SK-MEL-5 (cell line): ENCODE results near the gene CTTN. TPM values are rescaled to one million over a fixed set of nuclear protein-coding genes. Genes with fewer than 3 reads are reported as not detected.
"Not testable (repeated sequence)": the region's sequence is repeated elsewhere in the genome, so short reads cannot be mapped to it uniquely, and the experiment has no call there.

Source experiments
- DNase-seq: peaks from one replicate; pipeline ENCODE4 v3.0.0-alpha.2; 2016; ENCODE audit warnings: low read depth, low spot score
- in situ Hi-C: cut with HindIII; loops from 2 replicates; pipeline ENCODE4 v1.10.0; 2016; ENCODE audit warnings: low sequenced_read_pairs, high pct_unique_total_duplicates, low pct_unique_long_range_greater_than_20kb
- total RNA-seq: library from RNA; depleted of rRNA; stranded (reverse); fragments of >200 nt; shearing (Covaris generic); gene quantifications from 2 replicates; pipeline ENCODE4 v1.2.3, GENCODE V29; 2014

CTTN gene
- total RNA-seq, 1 experiment from 2014 or later = 651 TPM

DNA sequence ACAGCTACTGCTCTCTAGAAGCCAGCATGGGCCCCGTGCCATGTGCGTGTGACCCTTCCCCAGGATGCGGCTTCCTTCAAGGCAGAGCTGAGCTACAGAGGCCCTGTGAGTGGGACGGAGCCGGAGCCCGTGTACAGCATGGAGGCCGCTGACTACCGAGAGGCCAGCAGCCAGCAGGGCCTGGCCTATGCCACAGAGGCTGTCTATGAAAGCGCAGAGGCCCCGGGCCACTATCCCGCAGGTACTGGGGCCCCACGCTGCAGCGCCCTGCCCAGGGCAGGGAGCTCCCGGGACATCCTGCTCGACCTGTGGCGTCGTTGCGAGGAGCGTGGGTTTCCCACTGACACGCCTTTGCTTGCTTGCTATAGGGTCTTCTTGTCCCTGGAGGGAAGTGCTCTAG is 34.7 kb downstream of the CTTN start:
- no peak for DNase-seq
- in situ Hi-C loops = no loop called here

DNA sequence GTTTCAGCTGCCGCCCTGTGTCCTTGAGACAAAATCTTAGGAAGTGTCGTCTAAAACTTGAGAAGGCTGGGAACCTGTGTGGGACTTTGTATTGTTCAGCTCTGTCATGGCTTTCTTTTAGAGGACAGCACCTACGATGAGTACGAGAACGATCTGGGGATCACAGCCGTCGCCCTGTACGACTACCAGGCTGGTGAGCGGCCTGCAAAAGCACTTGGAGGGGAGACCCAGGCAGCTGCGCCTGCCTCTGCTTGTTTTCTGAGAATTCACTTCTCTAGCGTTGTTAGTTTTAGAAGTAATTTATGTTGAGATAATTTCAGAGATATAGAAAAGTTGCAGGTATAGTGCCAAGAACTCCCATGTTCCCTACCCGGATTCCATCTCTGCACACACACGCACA is 35.2 kb downstream of the CTTN start:
- DNase-seq = no peak
- in situ Hi-C loops = no loop called here

DNA sequence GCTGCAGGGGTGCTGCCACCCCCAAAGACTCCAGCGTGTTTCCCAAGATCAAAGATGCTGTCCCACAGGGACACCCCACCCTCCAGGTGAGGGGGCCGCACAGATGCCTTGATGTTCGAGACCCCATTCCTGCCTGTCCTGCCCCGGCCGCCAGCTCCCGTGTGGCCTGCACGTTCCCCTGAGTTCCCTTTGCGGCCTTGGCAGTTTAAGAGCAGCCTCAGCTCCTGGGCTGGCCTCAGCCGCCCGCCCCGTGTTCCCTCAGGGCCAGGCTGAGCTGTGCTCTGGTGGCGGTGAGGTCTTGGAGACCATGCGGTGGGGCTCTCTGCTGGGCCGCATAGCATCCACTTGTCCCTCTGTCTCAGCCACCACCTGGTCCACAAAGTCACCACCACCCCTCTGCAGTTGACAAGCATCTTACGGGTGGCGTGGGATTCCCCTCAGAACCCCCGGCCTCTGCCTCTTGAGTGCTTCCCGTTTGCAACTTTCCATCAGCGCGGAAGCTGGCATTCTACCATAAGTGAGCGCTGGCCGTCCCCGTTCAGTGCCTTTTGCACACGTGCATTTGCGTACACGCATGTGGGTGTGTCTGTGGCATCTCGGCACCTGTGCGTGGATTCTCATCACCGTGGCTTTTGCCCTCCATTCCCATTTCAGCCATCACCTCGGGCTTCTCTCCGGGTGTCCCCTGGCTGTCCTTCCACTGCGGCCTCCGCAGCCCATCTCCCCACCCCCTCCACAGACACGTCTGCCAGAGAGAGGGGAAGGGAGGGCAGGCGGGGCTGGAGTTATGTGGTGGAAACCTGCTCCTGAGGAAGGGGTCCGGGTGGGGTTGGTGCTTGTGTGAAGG is 35.9 kb downstream of the CTTN start:
- DNase-seq = no peak
- in situ Hi-C loops = no loop called here

DNA sequence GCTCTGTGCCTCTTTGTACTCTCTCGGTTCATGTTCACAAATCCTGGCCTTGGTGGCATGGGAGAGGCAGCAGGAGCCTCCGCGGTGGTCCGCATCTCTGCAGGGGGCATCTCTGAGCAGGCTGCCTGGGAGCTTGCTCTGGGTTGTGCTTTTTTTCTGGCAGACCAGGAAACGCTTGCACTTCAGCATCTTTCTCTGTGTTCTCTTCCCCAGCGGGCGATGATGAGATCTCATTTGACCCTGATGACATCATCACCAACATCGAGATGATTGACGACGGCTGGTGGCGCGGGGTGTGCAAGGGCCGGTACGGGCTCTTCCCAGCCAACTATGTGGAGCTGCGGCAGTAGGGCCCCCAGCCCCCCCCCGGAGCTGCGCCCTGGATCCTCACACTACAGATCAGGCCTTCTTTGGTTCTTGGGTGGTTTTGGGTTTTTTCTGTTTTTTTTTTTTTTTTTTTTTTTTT is 36.5 kb downstream of the CTTN start:
- in situ Hi-C loops = no loop called here
- DNase-seq = no peak

DNA sequence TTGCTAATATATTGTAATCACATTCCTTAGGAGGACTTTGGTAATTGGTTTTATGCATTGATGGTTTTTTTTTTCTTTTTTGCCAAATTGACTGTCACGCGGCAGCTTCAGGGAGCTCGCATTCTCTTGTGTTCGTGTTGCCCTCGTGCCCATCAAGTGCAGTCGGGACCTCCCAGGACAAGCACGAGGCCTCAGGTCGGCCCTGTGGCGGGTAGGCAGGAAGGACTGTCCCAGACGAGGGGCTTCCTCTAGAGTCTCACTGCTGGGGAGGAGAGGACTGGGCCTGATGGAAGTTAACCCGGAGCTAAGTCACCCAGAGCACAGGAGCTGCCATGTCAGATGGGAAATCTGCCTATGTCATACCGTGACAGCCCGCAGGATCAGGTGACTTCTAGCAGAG is 37.0 kb downstream of the CTTN start:
- DNase-seq = no peak
- in situ Hi-C loops = no loop called here

DNA sequence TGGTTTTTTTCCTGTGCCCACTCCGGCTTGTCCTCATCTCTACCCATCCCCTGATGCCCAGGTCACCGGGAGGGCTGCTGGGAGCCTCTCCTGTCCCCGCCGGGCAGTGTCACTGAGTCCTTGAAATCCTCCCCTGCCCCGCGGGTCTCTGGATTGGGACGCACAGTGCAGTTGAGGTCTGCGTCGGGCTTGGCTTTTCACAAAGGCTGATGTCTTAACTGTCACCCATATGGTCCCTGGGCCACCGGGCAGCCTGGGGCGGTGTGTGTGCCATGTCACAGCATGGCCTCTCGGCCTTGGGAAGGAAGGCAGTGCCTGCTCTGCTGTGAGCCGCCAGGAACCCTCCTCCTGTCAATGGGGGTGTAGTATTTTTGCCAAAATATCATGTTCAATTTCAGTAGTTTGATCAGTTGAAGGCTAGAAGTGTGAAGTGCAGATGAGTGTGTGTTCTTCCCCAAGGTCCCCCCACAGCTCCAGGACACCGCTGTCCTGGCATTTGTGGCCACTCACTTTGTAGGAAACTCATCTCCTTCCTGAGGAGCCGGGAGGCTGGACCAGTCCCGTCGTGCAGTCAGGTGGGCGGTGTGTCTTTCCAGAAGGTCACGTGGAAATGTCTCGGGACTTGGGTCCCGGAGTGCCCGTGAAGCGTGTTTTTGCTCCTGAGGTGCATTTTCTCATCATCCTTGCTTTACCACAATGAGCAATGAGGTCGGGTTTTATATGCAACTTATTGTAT is 37.6 kb downstream of the CTTN start:
- DNase-seq = no peak
- in situ Hi-C loops = no loop called here

DNA sequence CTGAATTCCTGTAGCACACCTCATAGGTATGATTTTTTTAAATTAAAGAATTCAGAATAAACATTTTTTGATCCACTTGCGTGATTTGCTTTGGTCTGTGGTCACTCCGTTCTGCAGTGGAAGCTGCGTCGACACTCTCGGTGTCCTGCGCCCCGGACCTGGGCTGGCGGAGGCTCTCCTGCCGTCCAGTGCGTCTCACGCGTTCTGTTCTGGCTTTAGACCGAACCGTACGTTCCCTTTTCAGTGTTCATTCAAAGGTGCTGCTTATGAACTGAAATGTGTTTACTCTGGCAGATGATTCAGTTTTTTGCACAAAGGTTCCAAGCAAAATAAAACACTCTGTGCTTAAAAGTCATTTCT is 38.2 kb downstream of the CTTN start:
- no peak for DNase-seq
- in situ Hi-C loops = no loop called here

DNA sequence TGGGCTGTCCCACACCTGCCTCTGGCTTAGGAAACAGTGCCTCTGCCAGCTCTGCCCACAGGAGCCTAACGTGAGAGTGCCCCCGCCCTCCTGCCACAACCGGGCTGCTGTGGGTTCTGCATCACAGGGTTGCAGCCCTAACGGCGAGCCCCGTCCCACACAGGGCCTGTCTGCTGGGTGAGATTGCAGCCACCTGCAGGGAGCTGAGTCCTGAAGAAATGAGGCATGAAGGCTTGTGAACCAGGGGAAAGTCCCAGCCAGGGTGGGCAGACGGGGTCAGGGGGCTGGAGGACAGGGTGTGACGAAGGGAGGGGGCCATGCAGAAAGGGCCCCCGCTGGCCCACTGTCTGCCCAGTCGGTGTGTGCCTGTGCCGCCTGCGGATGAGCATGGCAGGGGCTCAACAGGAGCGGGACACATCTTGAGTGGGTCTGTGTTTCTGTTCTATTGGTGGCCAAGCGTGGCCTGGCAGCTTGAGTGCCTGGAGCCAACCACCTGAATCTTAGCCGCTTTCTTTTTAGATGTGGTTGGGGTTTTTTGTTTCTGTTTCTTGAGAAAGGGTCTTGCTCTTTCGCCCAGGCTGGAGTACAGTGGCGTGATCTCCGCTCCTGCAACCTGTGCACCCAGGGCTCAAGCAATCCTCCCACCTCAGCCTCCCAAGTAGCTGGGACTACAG is 38.9 kb downstream of the CTTN start:
- in situ Hi-C loops = no loop called here
- no peak for DNase-seq

DNA sequence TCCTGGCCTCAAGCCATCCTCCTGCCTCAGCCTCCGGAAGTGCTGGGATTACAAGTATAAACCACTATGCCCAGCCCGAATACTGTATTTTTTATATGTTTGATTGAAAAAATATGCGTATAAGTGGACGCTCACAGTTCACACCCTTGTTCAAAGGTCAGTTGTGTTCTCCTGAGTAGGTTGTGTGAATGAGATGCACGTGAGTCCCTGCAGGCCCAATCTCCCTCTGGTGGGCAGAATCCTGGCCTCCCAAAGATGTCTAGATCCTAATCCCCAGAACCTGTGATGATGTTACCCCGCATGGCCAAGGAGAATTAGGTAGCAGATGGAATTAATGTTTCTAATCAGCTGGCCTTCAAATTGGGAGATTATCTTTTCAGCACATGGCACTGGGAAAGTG is 41.9 kb downstream of the CTTN start:
- in situ Hi-C loops = no loop called here
- DNase-seq = no peak

DNA sequence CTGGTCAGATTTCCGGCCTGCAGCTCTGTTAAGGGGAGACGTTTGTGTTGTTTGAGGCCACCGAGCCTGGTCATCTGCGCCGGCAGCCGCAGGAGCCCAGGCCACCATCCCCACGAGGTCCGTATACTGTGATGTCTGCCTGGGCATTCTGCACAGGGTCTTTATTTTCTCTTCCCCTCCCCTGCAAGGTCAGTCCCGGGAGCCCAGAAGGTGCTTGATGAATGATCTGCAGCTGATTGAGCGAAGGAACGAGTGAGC is 45.4 kb downstream of the CTTN start:
- DNase-seq = no peak
- in situ Hi-C loops = no loop called here

DNA sequence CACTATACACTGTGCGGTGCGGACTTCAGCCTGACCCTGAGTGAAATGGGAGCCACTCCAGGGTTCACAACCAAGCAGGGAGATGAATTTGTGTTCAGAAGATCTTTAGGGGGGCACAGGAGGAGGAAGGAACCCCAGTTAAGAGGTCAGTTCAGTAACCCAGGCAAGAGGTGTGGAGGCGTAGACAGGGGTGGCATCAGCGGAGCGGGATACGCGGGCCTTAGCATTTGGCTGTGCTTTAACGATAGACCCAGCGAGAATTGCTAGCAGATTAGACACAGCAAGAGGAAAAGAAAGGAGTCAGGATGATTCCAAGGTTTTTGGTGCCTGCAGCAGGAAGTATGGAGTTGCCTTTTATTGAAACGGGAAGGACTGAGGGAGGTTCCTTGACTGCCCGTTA is 46.8 kb downstream of the CTTN start:
- DNase-seq = no peak
- in situ Hi-C loops = no loop called here

DNA sequence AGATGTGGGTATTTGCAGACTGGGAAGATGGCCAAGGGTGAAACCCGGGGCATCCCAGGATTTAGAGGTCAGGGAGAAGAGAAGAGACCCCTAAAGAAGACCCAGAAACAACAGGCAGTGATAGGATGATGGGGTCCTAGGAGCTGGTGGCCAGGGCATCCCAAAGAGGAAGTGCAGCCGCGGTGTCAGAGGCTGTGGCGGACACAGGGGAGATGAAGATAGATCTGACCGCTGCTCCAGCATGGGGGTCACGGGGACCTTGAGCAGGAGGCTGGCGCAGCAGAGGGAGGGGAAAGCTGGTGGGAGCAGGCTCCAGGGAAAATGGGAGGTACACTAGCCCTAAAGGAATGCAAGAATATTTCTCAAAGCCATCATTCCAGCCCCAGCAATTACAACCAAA is 47.3 kb downstream of the CTTN start:
- DNase-seq = no peak
- in situ Hi-C loops = no loop called here

DNA sequence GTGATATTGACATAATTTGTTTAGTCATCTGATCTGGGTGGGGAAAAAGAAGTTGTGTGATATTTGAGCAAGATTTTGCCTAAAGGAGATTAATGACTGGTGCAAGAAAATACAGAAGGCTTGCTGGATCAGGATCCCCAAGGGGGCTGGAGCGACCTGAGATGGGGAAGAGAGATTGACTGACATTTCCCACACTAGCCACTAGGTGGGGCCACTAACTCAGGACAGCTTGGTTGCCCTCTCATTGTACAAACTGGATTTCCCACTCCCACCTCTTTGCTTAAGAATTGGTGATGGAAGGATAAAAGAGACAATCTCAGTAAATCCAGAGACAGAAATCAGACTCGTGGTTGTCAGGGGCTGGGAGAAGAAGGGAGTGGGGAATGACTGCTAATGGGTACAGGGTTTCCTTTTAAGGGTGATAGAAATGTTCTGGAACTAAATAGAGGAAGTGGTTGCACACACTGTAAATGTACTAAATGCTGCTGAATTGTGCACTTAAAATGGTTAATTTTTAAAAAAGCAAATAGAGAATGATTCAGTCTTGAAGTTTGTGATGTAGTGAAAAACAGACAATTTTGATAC is 50.7 kb downstream of the CTTN start:
- DNase-seq = peak; percentile 55
- in situ Hi-C loops = no loop called here

DNA sequence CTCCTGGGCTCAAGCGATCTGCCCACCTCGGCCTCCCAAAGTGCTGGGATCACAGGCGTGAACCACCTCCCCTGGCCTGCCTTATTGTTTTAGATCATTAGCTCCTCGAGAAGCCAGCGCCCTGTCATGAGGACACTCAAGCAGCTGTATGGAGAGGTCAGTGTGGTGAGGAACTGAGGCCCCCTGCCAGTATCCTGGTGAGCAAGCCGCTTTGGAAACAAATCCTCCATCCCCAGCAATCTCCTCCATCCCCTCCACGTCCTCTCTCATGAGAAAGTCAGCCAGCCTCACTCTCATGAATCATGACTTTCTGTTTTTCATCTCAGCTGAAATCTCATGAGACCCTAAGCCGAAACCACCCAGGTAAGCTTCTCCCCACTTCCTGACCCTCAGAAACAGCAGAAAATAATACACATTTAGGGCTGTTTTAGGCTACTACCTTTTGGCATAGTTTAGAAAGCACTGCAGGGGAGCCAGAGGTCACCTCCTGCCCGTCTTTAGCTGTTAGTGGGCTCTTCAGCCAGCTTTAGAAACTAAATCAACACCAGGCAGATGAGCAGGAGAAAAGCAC is 56.0 kb downstream of the CTTN start:
- in situ Hi-C loops = no loop called here
- DNase-seq = no peak

DNA sequence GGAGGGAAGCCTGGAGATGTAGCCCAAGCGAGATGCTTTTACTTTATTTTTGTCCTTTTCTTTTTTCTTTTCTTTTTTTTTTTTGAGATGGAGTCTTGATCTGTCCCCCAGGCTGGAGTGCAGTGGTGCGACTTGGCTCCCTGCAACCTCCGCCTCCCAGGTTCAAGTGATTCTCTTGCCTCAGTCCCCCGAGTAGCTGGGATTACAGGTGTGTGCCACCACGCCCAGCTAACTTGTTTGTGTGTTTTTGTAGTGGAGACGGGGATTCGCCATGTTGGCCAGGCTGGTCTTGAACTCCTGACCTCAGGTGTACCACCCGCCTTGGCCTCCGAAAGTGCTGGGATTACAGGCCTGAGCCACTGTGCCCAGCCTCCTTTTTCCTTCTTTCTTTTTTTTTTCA is 56.5 kb downstream of the CTTN start:
- DNase-seq, in situ Hi-C loops: not testable (repeated sequence)

DNA sequence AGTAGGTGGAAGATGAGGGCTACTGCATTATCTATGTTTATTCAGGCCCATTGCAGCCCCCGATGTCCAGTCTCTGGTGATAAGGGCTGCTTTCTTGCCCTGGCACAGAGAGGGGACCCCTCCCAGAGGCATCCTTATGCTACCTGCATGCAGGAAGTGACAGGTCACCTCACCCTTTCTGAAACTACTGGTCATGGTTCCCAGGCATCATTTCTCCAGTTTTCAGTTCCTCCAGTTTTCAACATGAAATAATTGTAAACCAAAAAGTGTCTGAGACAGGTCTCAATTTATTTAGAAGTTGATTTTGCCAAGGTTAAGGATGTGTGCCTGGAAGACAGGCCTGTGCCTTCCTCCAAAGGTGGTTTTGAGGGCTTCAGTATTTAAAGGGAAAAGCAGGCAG is 57.0 kb downstream of the CTTN start:
- no peak for DNase-seq
- in situ Hi-C loops = no loop called here

DNA sequence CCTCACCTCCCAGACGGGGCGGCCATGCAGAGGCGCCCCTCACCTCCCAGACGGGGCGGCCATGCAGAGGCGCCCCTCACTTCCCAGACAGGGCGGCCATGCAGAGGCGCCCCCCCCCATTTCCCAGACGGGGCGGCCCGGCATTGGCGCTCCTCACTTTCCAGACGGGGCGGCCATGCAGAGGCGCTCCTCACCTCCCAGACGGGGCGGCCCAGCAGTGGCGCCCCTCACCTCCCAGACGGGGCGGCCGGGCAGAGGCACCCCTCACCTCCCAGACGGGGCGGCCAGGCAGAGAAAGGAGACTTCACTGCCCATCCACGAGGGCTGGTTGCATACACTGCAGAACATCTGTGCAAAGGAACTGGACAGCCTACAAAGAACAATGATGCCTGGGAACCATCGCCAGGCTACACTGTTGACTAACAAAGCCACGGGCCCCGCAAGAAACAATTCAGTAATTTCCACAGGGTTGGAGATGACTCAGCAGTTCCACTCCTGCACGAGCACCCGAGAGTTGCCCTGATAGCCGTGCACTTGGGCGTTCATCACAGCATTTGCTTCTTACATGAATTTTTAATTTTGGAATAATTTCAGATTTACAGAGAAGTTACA is 58.7 kb downstream of the CTTN start:
- no peak for DNase-seq
- in situ Hi-C loops = no loop called here

DNA sequence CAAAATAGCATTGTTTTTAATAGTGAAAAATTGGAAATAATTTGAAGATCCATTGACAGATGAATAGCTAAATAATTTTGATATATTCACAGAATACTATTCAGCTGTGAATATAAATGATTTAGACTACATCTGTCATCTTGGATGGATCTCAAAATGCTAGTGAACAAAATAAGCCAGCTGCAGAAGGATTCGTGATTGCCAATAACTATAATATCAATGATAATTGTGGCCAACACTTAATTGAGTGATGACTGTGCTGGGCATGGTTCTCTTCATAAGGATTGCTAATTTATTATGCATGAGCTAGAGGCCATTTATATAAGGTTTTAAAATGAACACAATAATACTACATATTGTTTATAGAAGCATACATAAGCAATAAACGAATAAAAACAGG is 60.4 kb downstream of the CTTN start:
- in situ Hi-C loops = no loop called here
- DNase-seq = no peak
